ENCODE data around the gene BRD2. TPM values are rescaled to one million over a fixed set of nuclear protein-coding genes. Genes with fewer than 3 reads are reported as not detected.

The BRD2 gene
- total and polyA plus RNA-seq, 9 of the 15 experiments (the other 6 are each of a cell fraction or from before 2014, with no cell fraction given), result 19.0 to 252 (median 181) TPM

- TF ChIP-seq ARID4B (CRISPR knock-in tag; IDR thresholded peaks at IDR 0.05), result peak; percentile 93
- no peak for TF ChIP-seq POLR2H (tag; IDR thresholded peaks at IDR 0.05; ENCODE audit: low read depth)
- TF ChIP-seq MCM7 (IDR thresholded peaks at IDR 0.05), result no peak
- TF ChIP-seq CSDE1 (IDR thresholded peaks at IDR 0.05), result 0 out of 4 replicates have a peak, but pooled peaks of 1 of the 2 experiments have one; percentile 74
- 0 out of 2 replicates have a peak, but pooled peaks have one; percentile 2 for TF ChIP-seq ZBTB26 (CRISPR knock-in tag; IDR thresholded peaks at IDR 0.05)
- no peak for TF ChIP-seq SIX5 (IDR thresholded peaks at IDR 0.05; ENCODE audit: borderline replicate concordance in 1 of 2, insufficient read depth in 1 of 2, low read depth in 1 of 2, low read length in 2 of 2)
- TF ChIP-seq ZNF436 (CRISPR knock-in tag; IDR thresholded peaks at IDR 0.05), result 0 out of 2 replicates have a peak, but pooled peaks have one; percentile 1
- no peak; the same call in 1 of the 2 replicates for TF ChIP-seq MAFF (IDR thresholded peaks at IDR 0.05; ENCODE audit: low read length)
- TF ChIP-seq RBBP5 (IDR thresholded peaks at IDR 0.05; ENCODE audit: borderline replicate concordance, insufficient read depth, low read length, poor library complexity, severe bottlenecking), result peak; percentile 99
- no peak for TF ChIP-seq MAFG (tag; conservative IDR thresholded peaks at IDR 0.05)
- TF ChIP-seq CCNT2 (IDR thresholded peaks at IDR 0.05; ENCODE audit: borderline replicate concordance, extremely low read depth, insufficient read length, low read depth, low read length), result no peak
- TF ChIP-seq NFXL1 (CRISPR knock-in tag; IDR thresholded peaks at IDR 0.05), result no peak
- no peak for TF ChIP-seq ZKSCAN8 (CRISPR knock-in tag; IDR thresholded peaks at IDR 0.05)
- no peak for TF ChIP-seq NFYB (IDR thresholded peaks at IDR 0.05; ENCODE audit: extremely low read depth, insufficient read length)
- TF ChIP-seq ZFP1 (CRISPR knock-in tag; IDR thresholded peaks at IDR 0.05), result no peak
- TF ChIP-seq STAT5B (CRISPR knock-in tag; IDR thresholded peaks at IDR 0.05), result no peak
These were observed 4.2 kb downstream of the BRD2 start (continued) for GRCh38 chr6:32972353-32973143.

Measured in K562 (cell line).